NOMO-1 (cell line): ENCODE results near the gene NR2F2.

Source experiments
- DNase-seq, 2 experiments: peaks; one replicate each; lab custom pipeline; 2025; ENCODE audit not compliant: unreplicated experiment in 2 of 2; lab: John Stamatoyannopoulos, UW

NR2F2 gene

GRCh38 chr15:96330450-96331143 lies at the start of gene NR2F2:
Gene NR2F2 (plus strand): TSS chr15:96330700. CDS start chr15:96332106, 1,406 bp downstream.
- peak; percentile 90 to 93 for DNase-seq

DNA sequence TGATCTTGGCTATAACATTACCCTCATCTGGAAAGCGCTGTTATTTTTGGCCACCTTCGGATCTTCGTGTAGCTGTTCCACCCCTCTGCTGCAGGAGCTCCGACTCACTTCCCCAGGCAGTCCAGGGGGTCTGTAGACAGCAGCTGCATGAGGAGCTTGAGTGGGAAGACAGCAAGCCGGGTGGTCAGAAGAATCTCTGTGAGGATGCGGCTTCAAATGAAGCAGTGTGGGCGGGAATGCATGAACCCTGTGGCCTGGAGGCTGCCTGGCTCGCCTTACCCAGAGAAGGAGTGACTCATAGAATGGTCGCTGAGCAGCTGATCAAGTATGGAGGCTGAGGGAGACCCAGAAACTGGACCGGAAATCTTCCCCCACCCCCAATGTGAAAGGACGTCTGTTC lies 45.2 kb upstream of the NR2F2 start:
- no peak for DNase-seq

GRCh38 chr15:96285729-96286254 lies 44.7 kb upstream of the NR2F2 start:
- peak in 1 of 2 experiments; percentile 1 for DNase-seq

GRCh38 chr15:96290679-96291078 lies 39.8 kb upstream of the NR2F2 start:
- DNase-seq, result no peak

GRCh38 chr15:96292635-96293034 lies 37.9 kb upstream of the NR2F2 start:
- no peak for DNase-seq

GRCh38 chr15:96293441-96293840 lies 37.1 kb upstream of the NR2F2 start:
- DNase-seq, result no peak

- DNase-seq, result no peak
Observed at GRCh38 chr15:96294766-96295165, 35.7 kb upstream of the NR2F2 start.

- no peak for DNase-seq
Observed at GRCh38 chr15:96296264-96296663, 34.2 kb upstream of the NR2F2 start.

- DNase-seq, result no peak
Observed at GRCh38 chr15:96297783-96298182, 32.7 kb upstream of the NR2F2 start.

GRCh38 chr15:96298217-96298616 lies 32.3 kb upstream of the NR2F2 start:
- DNase-seq, result no peak

GRCh38 chr15:96300836-96301235 lies 29.7 kb upstream of the NR2F2 start:
- DNase-seq, result no peak

GRCh38 chr15:96303503-96304056 lies 26.9 kb upstream of the NR2F2 start:
- no peak for DNase-seq

GRCh38 chr15:96304839-96305238 lies 25.7 kb upstream of the NR2F2 start:
- no peak for DNase-seq

DNA sequence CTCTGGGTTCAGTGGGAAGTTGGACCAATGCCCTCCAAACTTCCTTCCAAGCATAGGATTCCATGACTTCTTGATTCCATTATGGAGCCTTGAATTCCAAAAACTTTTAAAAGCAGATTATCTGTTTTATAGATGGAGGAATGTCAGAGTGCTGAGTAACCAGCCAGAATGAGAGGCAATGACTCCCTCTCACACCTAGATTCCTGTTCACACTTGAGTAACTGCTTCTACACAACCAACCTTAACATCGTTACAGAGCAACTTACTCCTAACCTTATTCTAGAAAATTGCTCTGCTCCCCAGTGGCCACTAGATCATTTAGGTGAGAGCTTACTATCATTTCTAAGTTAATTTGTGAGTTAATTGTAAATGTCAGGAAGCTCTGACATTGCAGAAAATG lies 24.2 kb upstream of the NR2F2 start:
- DNase-seq, result no peak

DNA sequence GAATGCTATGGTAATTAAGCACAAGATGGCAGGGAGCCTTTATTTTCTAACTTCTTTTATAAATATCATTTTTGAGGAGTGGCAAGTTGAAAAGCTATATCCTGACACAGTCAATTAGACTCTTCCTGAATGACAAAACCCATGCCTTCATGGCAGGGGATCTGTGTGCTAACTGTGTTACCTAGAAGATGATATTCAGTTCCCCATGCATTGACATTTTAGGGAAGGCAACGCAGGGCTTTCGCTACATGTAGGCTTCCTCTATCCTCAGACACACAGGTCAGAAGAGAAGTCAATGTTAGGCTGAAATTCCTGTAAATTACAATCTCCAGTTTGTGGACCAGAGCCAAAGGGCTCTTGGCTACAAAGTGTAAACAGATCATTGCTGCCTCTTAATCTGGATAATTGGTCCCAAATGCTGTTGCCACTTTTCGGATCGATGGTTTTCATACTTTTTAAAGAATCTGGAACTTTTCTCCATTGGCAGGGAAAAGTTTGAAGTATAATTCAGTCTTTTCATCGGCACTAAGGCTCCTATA lies 22.6 kb upstream of the NR2F2 start:
- no peak for DNase-seq

DNA sequence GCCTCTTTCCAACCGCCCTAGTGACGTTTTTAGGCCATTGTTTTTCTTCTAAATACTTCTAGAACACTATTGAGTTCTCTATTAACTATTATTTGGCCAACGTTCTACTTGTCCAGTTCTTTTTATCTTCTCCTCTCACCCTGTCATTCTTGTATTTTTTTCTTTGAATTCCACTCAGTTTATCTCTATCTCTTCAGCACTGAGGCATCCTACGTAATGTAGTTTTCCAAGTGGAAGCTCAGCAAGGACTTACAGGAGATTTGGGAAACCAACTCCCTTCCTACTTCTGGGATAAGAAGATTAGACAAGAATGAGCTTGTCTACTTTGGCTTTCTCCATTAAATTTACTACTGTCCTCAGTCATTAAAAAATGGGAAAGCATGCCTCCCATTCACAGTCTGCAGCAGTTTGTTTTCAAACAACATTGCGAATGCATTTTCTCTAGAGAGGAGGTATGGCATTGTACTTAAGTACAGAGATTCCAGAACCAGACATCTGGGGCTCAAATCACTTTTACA lies 21.3 kb upstream of the NR2F2 start:
- no peak for DNase-seq

GRCh38 chr15:96311256-96311955 lies 19.1 kb upstream of the NR2F2 start:
- DNase-seq, result no peak

- no peak for DNase-seq
Observed at GRCh38 chr15:96311956-96312294, 18.6 kb upstream of the NR2F2 start.

GRCh38 chr15:96312641-96313335 lies 17.7 kb upstream of the NR2F2 start:
- no peak for DNase-seq

- DNase-seq, result no peak
Observed at GRCh38 chr15:96314518-96314917, 16.0 kb upstream of the NR2F2 start.

- DNase-seq, result no peak
Observed at GRCh38 chr15:96314963-96315362, 15.5 kb upstream of the NR2F2 start.
